ENCODE data around the gene PPP1CC. TPM values are rescaled to one million over a fixed set of nuclear protein-coding genes. Genes with fewer than 3 reads are reported as not detected.
"Not testable (repeated sequence)": the region's sequence is repeated elsewhere in the genome, so short reads cannot be mapped to it uniquely, and the experiment has no call there.

The PPP1CC gene
- total RNA-seq, 4 donors from 2014 or later, result 92.2 to 120 (median 101) TPM

GRCh38 chr12:110739488-110739887 lies 3.2 kb downstream of the PPP1CC start:
- no peaks in the 10 kb centered on the region for H3K27me3 ChIP-seq
- no peak for DNase-seq (ENCODE audit: extremely low spot score)
- no peaks in the 10 kb centered on the region for H3K9me3 ChIP-seq
- H3K4me1 ChIP-seq, result peaks cover 52 to 82% (median 68%) of the 10 kb centered on the region in 4 donors
- 33% methylated on average over 1 of the region's 1 CpG for WGBS
- no peak overlapping the region for H3K27ac ChIP-seq (replicated peaks in 1 of 4)
- peaks cover 0 to 12% (median 5%) of the 10 kb centered on the region in 4 donors for H3K36me3 ChIP-seq
- H3K4me3 ChIP-seq, result peak overlapping the region; percentile 10 to 100 (median 88)
- no peak for TF ChIP-seq CTCF (IDR thresholded peaks at IDR 0.05)
- TF ChIP-seq POLR2AphosphoS5 (IDR thresholded peaks at IDR 0.05), result no peak
- TF ChIP-seq EP300 (IDR thresholded peaks at IDR 0.05), result no peak
- no peak for TF ChIP-seq POLR2A (IDR thresholded peaks at IDR 0.05; ENCODE audit: low read depth)
- intact Hi-C loops (cut with DNase I), result no loop called here

GRCh38 chr12:110737532-110737931 lies 5.2 kb downstream of the PPP1CC start:
- intact Hi-C loops (cut with DNase I), result no loop called here
- Histone ChIP-seq H3K27me3 (no peaks in the 10 kb centered on the region), H3K4me3 (no peak overlapping the region), H3K9me3 (no peaks in the 10 kb centered on the region), H3K36me3 (peaks cover 0 to 17% (median 5%) of the 10 kb centered on the region in 4 donors), H3K4me1 (peaks cover 57 to 86% (median 72%) of the 10 kb centered on the region in 4 donors), H3K27ac (replicated peaks in 1 of 4) (no peak overlapping the region)
- WGBS, result 78% methylated on average over 3 of the region's 3 CpGs
- TF ChIP-seq EP300 (IDR thresholded peaks at IDR 0.05) (no peak), POLR2A (IDR thresholded peaks at IDR 0.05; ENCODE audit: low read depth) (no peak), CTCF (IDR thresholded peaks at IDR 0.05) (no peak), POLR2AphosphoS5 (IDR thresholded peaks at IDR 0.05) (no peak)
- no peak for DNase-seq (ENCODE audit: extremely low spot score)

- H3K27ac ChIP-seq (replicated peaks in 1 of 4); intact Hi-C loops (cut with DNase I); H3K4me3 ChIP-seq; DNase-seq (ENCODE audit: extremely low spot score); H3K9me3 ChIP-seq; H3K27me3 ChIP-seq: not testable (repeated sequence)
- Histone ChIP-seq H3K36me3 (peaks cover 0 to 17% (median 5%) of the 10 kb centered on the region in 4 donors), H3K4me1 (peaks cover 63 to 89% (median 77%) of the 10 kb centered on the region in 4 donors)
- 84% methylated on average over 5 of the region's 5 CpGs for WGBS
These were observed 5.7 kb downstream of the PPP1CC start for GRCh38 chr12:110737016-110737415.

- TF ChIP-seq EP300 (IDR thresholded peaks at IDR 0.05) (no peak), POLR2AphosphoS5 (IDR thresholded peaks at IDR 0.05) (no peak), CTCF (IDR thresholded peaks at IDR 0.05) (no peak), POLR2A (IDR thresholded peaks at IDR 0.05; ENCODE audit: low read depth) (no peak)
- 53% methylated on average over 1 of the region's 1 CpG for WGBS
- intact Hi-C loops (cut with DNase I), result no loop called here
- Histone ChIP-seq H3K9me3 (no peaks in the 10 kb centered on the region), H3K4me3 (no peak overlapping the region), H3K27me3 (no peaks in the 10 kb centered on the region), H3K27ac (replicated peaks in 1 of 4) (no peak overlapping the region), H3K36me3 (peaks cover 12 to 38% (median 23%) of the 10 kb centered on the region in 4 donors), H3K4me1 (peaks cover 41 to 70% (median 53%) of the 10 kb centered on the region in 4 donors)
- no peak for DNase-seq (ENCODE audit: extremely low spot score)
These were observed 8.8 kb downstream of the PPP1CC start for GRCh38 chr12:110733900-110734299.

- H3K27me3 ChIP-seq, result no peaks in the 10 kb centered on the region
- peaks cover 34 to 63% (median 46%) of the 10 kb centered on the region in 4 donors for H3K4me1 ChIP-seq
- no peak overlapping the region for H3K4me3 ChIP-seq
- intact Hi-C loops (cut with DNase I), result no loop called here
- DNase-seq (ENCODE audit: extremely low spot score), result no peak
- peaks cover 17 to 45% (median 27%) of the 10 kb centered on the region in 4 donors for H3K36me3 ChIP-seq
- no peak overlapping the region for H3K27ac ChIP-seq (replicated peaks in 1 of 4)
- no peak for TF ChIP-seq POLR2A (IDR thresholded peaks at IDR 0.05; ENCODE audit: low read depth)
- no peak for TF ChIP-seq CTCF (IDR thresholded peaks at IDR 0.05)
- no peak for TF ChIP-seq EP300 (IDR thresholded peaks at IDR 0.05)
- no peak for TF ChIP-seq POLR2AphosphoS5 (IDR thresholded peaks at IDR 0.05)
- WGBS, result 43% methylated on average over 5 of the region's 5 CpGs
- H3K9me3 ChIP-seq, result no peaks in the 10 kb centered on the region
These were observed 9.5 kb downstream of the PPP1CC start for GRCh38 chr12:110733089-110733715.
